HG03280 (cell line): Measurements from ENCODE around the gene GPATCH2.
A peak's percentile ranks its signal among the peaks of the same experiment; 100 is the strongest.
"Not testable (repeated sequence)": the region's sequence is repeated elsewhere in the genome, so short reads cannot be mapped to it uniquely, and the experiment has no call there.

ENCODE experiments used
- ATAC-seq: cut with Tn5 transposase; IDR thresholded peaks from one replicate; pipeline ENCODE4 v1.9.1; 2021; ENCODE audit warnings: mild to moderate bottlenecking, moderate library complexity; ENCODE audit not compliant: unreplicated experiment

GPATCH2 gene

DNA sequence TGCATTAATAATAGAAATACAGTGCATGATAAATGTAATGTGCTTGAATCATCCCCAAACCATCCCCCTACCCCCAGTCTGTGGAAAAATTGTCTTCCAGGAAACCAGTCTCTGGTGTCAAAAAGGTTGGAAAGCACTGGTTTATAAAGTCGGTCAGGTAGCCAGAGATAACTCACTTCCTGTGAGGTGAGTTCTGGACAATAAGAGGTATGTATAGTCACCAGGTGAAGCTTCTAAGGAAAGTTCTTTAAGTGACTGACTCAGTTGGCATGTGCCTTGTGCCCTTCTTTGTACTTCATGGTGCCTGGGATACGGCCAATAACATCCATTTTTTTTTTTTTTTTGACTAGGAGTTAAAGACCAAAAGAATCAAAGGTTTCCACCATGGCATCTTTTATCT, 103.7 kb downstream of the GPATCH2 start:
- no peak for ATAC-seq

- no peak for ATAC-seq
Observed at GRCh38 chr1:217526636-217527035, 104.3 kb downstream of the GPATCH2 start.

GRCh38 chr1:217525773-217526490, 105.0 kb downstream of the GPATCH2 start:
- no peak for ATAC-seq

DNA sequence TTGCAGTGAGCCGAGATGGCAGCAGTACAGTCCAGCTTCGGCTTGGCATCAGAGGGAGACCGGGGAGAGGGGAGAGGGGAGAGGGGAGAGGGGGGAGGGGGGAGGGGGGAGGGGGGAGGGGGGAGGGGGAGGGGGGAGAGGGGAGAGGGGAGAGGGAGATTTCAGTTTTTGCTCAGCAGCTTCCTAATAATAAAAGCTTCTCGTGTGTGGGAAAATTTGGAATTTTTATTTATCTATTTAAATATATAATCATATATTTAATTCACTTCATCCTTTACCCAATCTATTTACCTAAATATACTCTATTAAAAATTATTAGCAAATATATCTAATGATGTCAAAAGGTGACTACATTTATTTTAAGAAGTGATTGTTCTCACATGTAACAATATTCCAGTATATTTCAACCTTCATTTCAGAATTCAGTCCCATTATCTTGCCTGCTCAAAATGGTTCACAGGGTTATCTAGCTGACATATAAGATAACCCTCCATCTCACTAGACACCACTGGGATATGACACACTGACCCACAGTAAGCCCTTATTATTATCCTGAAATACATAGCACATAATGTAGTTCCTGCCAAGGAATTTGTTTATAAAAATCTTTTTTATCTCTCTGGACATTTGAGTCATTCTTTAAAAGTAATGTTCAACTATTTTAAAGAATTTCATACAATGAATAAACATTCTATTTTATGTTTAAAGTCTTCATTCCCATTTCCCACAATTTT, 105.9 kb downstream of the GPATCH2 start:
- no peak for ATAC-seq

DNA sequence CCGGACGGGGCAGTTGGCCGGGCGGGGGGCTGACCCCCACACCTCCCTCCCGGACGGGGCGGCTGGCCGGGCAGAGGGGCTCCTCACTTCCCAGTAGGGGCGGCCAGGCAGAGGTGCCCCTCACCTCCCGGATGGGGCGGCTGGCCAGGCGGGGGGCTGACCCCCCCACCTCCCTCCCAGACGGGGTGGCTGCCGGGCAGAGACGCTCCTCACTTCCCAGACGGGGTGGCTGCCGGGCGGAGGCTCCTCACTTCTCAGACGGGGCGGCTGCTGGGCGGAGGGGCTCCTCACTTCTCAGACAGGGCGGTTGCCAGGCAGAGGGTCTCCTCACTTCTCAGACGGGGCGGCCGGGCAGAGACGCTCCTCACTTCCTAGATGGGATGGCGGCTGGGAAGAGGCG, 107.0 kb downstream of the GPATCH2 start:
- ATAC-seq, result not testable (repeated sequence)

DNA sequence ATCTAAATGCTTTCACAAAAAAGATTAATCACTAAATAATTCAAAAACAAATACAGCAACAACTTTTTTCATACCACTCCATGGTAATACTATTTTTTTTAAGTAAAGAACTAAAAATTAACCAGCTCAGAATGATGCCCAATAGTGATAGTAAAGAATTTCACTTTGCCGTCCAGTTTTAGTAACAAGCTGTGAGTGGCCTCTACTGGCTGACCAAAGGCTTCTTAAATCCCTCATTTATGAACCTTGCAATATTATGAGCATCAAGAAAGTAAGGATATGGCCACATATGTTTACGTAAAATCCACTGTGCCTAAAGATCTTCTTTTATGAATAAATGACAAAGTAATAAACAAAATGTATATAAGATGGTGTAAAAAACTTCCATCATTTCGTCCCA, 108.6 kb downstream of the GPATCH2 start:
- ATAC-seq, result no peak

- ATAC-seq, result no peak
Observed at GRCh38 chr1:217521317-217521716, 109.6 kb downstream of the GPATCH2 start.

- no peak for ATAC-seq
Observed at GRCh38 chr1:217506878-217507277, 124.0 kb downstream of the GPATCH2 start.

- no peak for ATAC-seq
Observed at GRCh38 chr1:217498209-217498608, 132.7 kb downstream of the GPATCH2 start.

DNA sequence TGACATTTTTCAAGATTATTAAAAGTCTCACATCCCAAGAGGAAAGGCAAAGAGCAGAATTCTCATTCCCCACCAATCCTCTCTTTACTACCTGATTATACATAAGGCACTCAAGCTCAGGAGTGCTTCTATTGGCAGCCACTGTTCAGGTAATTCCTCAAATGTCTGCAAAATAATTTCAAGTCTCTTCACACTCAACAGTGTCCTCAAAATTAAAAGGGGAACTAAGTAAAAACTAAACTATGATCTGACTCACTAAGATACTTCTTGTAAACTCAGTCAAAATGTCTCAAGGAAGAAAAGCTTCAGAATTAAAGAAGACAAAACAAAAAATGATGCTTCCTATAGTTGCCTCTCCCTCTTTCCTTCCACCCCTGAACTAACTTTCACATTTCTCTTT, 135.6 kb downstream of the GPATCH2 start:
- ATAC-seq, result peak; percentile 82

GRCh38 chr1:217494767-217495166, 136.1 kb downstream of the GPATCH2 start:
- ATAC-seq, result peak; percentile 64

GRCh38 chr1:217493290-217493689, 137.6 kb downstream of the GPATCH2 start:
- ATAC-seq, result no peak

DNA sequence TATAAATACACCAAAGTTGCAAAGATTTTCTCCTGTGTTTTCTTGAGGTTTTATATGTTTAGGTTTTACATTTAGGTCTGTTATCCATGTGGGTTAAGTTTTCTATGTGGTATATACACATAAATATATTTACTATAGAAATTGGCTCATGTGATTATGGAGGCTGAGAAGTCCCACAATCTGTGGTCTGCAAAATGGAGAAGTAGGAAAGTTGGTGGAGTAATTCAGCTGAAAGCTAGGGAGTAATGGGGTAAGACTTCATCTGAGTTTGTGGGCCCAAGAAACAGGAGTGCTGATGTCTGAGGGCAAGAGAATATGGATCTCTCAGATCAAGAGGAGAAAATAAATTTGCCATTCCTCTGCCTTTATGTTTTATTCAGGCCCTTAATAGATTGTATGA, 146.0 kb downstream of the GPATCH2 start:
- no peak for ATAC-seq

DNA sequence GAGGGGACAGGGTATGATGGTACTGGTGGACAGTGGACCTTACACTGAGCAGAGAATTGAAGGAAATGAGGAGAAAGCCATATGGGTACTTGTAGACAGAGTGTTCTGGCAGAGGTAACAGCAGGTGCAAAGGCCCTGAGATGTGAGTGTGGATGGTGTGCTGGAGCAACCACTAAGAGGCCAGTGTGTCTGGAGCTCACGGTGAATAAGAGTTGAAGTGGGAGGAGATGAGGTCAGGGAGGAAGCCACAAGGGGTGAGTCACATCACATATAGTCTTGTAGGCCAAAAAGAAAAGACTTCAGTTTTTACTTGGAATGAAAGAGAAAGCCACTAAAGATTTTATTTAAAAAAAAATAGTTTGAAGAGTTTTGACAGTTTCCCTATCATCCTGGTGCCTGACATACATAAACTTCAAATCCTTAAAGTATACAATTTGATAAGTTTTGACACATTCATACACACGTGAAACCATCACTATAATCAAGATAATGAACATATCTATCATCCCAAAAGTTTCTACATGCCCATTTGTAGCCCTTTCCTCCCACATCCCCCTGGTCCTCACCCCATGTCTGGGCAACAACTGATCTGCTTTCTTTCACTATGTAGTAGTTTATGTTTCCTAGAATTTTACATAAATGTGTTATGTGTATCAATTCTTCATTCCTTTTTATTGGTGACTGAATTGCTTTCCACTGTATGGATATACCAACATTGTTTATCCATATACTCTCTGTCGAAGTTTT, 148.4 kb downstream of the GPATCH2 start:
- peak; percentile 95 for ATAC-seq

DNA sequence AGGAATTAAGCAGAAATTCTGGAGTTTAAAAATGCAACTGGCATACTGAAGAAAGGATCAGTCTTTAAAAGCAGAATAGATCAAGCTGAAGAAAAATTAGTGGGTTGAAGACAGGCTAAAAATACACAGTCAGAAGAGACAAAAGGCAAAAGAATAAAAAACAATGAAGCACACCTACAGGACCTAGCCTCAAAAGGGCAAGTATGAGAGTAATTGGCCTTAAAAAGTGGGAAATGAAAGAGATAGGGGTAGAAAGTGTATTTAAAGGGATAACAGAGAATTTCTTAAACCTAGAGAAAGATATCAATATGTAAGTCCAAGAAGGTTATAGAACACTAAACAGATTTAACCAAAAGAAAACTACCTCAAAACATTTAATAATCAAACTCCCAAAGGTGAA, 152.4 kb downstream of the GPATCH2 start:
- no peak for ATAC-seq

- no peak for ATAC-seq
Observed at GRCh38 chr1:217472915-217473314, 158.0 kb downstream of the GPATCH2 start.

- no peak for ATAC-seq
Observed at GRCh38 chr1:217471403-217471802, 159.5 kb downstream of the GPATCH2 start.

DNA sequence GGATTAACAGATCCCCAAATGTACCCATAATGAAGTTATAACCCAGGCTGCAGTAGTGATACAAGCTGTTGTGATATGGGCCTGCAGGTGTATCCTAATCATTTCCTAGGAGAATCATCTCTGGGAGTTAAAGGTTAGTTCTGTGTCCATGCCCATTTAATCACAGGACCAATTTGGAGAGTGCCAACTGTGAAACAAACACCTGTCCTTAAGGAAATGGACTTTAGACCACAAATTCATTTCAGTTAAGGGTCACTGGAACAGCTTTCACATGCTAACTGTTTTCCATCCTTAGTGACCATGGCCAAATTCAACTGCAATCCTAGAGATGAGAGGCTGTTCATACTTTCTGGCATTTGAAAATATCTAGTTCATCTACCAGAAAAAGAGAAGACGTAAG, 160.9 kb downstream of the GPATCH2 start:
- no peak for ATAC-seq

GRCh38 chr1:217465102-217465501, 165.8 kb downstream of the GPATCH2 start:
- no peak for ATAC-seq

- no peak for ATAC-seq
Observed at GRCh38 chr1:217462666-217463065, 168.2 kb downstream of the GPATCH2 start.

DNA sequence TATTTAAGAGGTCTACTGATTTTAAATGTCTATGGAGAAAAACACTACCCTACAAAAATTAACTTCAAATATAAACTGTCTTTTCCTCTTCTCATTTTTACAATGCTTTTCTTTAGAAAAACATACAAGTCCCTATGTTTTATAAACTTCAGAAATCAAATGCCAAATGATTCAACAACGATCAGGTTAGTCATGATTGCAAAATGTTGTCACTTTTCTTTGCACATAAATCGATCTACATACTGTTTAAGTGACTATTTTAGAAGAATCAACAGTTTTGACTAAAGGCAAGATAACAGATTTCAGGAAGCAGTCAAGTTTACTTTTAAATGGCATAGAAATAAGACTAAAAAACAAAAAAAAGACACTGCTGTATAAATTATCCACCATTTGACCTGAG, 168.7 kb downstream of the GPATCH2 start:
- no peak for ATAC-seq

GRCh38 chr1:217457016-217457415, 173.9 kb downstream of the GPATCH2 start:
- no peak for ATAC-seq
